LNCAP (cell line): ENCODE data around the gene PIPOX.

Experiments used
- CTCF ChIP-seq: fragments of 450-650 bp; IDR thresholded peaks from 2 replicates; pipeline ENCODE4 v1.5.1; 2017; ENCODE audit warnings: mild to moderate bottlenecking

PIPOX gene

GRCh38 chr17:29062215-29062614, 19.3 kb downstream of the PIPOX start:
- no peak for TF ChIP-seq CTCF

GRCh38 chr17:29063992-29064391, 21.1 kb downstream of the PIPOX start:
- TF ChIP-seq CTCF, result no peak

- no peak for TF ChIP-seq CTCF
Observed at GRCh38 chr17:29066047-29066446, 23.1 kb downstream of the PIPOX start.

- TF ChIP-seq CTCF, result no peak
Observed at GRCh38 chr17:29066606-29067005, 23.7 kb downstream of the PIPOX start.

GRCh38 chr17:29068818-29069217, 25.9 kb downstream of the PIPOX start:
- no peak for TF ChIP-seq CTCF

GRCh38 chr17:29069526-29070041, 26.6 kb downstream of the PIPOX start:
- TF ChIP-seq CTCF, result no peak

- no peak for TF ChIP-seq CTCF
Observed at GRCh38 chr17:29070308-29070707, 27.4 kb downstream of the PIPOX start.

- TF ChIP-seq CTCF, result no peak
Observed at GRCh38 chr17:29070781-29071180, 27.8 kb downstream of the PIPOX start.
